Measurements from ENCODE around the gene GABRG3.
"Not testable (repeated sequence)": the region's sequence is repeated elsewhere in the genome, so short reads cannot be mapped to it uniquely, and the experiment has no call there.

DNA sequence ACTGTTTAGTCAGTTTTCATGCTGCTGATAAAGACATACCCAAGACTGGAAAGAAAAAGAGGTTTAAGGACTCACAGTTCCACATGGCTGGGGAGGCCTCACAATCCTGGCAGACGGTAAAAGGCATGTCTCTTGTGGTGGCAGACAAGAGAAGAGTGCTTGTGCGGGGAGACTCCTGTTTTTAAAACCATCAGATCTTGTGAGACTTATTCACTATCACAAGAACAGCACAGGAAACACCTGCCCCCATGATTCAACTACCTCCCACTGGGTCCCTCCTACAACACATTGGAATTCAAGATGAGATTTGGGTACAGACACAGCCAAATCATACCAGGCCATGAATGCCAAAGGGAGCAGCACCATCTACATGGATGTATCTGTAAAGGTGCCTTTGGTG, 406.4 kb downstream of the GABRG3 start:
- not testable (repeated sequence) for TF ChIP-seq ELF1 (IDR thresholded peaks at IDR 0.05; ENCODE audit: borderline replicate concordance, low read depth); POLR2A (IDR thresholded peaks at IDR 0.05; ENCODE audit: borderline replicate concordance, extremely low read depth, insufficient read depth, insufficient read length); JUND (IDR thresholded peaks at IDR 0.05)

Measured in HCT116 (cell line).